Fibroblast of mammary gland (primary cell): ENCODE results near the gene WFDC6.
"Not testable (repeated sequence)": the region's sequence is repeated elsewhere in the genome, so short reads cannot be mapped to it uniquely, and the experiment has no call there.

Source experiments
- DNase-seq: peaks from one replicate; pipeline ENCODE4 v3.0.0-alpha.2; 2010; ENCODE audit warnings: low read depth
- H3K4me3 ChIP-seq: 2 replicates; pipeline ENCODE4 v1.5.1; 2011; ENCODE audit warnings: low read depth, mild to moderate bottlenecking, low read length, moderate library complexity; ENCODE audit not compliant: control insufficient read depth
- TF ChIP-seq, protein P1 (sequence below): conservative IDR thresholded peaks from 2 replicates; pipeline ENCODE4 v1.5.1; 2011; ENCODE audit warnings: low read depth, low read length, inconsistent platforms; ENCODE audit not compliant: control insufficient read depth, insufficient read depth

WFDC6 gene

DNA sequence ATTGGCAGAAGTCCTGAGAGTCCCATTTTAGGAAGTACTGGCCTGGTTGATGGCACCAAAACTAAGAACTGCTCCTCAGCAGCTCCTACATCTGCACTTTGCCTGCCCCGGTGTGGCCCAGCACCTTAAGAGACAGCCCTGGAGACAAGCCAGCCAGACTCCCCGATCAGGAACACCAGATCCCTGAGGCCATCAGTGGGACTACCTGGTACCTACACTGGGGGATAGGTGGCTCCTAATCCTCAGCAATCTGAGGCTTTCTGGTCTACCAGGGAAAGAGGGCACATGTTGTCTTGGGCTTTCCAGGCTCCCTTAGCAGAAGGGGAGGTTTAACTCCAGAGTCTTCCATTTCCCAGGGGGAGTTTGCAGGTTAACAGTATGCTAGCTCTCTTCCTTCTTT is at the start of gene WFDC6:
WFDC6 (minus strand) TSS at position 101 of the 400 bp plus-strand sequence; CDS start at position 26, 75 bp downstream.
- no peak for DNase-seq
- H3K4me3 ChIP-seq, result no peak within 1 kb of the TSS
- TF ChIP-seq, protein P1, sequence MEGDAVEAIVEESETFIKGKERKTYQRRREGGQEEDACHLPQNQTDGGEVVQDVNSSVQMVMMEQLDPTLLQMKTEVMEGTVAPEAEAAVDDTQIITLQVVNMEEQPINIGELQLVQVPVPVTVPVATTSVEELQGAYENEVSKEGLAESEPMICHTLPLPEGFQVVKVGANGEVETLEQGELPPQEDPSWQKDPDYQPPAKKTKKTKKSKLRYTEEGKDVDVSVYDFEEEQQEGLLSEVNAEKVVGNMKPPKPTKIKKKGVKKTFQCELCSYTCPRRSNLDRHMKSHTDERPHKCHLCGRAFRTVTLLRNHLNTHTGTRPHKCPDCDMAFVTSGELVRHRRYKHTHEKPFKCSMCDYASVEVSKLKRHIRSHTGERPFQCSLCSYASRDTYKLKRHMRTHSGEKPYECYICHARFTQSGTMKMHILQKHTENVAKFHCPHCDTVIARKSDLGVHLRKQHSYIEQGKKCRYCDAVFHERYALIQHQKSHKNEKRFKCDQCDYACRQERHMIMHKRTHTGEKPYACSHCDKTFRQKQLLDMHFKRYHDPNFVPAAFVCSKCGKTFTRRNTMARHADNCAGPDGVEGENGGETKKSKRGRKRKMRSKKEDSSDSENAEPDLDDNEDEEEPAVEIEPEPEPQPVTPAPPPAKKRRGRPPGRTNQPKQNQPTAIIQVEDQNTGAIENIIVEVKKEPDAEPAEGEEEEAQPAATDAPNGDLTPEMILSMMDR, result no peak

- TF ChIP-seq, protein P1, result no peak
- H3K4me3 ChIP-seq, result no peak overlapping the region
- no peak for DNase-seq
Measured at GRCh38 chr20:45588800-45589199, 49.5 kb upstream of the WFDC6 start.

DNA sequence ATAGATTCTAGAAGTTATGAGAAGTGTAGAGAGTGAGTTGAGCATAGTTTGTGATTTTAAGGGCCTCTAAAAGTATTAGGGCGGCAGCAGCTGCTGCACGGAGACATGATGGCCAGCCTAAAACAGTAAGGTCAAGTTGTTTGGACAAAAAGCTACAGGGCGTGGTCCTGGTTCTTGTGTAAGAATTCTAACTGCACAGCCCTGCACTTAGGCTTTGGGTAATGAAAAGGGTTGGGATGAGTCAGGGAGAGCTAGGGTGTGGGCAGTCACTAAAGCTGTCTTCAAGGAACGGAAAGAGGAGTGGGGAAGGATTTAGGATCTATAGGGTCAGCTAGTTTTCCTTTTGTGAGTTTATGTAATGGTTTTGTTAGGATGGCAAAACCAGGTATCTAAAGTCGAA is 46.7 kb upstream of the WFDC6 start:
- H3K4me3 ChIP-seq, result not testable (repeated sequence)
- DNase-seq, result peak; percentile 54

DNA sequence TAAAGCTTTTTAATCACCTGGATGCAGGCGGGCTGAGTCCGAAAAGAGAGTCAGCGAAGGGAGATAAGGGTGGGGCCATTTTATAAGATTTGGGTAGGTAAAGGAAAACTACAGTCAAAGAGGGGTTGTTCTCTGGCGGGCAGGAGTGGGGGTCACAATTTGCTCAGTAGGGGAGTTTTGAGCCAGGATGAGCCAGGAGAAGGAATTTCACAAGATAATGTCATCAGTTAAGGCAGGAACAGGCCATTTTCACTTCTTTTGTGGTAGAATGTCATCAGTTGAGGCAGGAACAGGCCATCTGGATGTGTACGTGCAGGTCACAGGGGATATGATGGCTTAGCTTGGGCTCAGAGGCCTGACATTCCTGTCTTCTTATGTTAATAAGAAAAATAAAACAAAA is 45.0 kb upstream of the WFDC6 start:
- not testable (repeated sequence) for DNase-seq, H3K4me3 ChIP-seq

GRCh38 chr20:45583502-45583901 is 44.2 kb upstream of the WFDC6 start:
- H3K4me3 ChIP-seq, result no peak overlapping the region
- TF ChIP-seq, protein P1, result no peak
- DNase-seq, result no peak

DNA sequence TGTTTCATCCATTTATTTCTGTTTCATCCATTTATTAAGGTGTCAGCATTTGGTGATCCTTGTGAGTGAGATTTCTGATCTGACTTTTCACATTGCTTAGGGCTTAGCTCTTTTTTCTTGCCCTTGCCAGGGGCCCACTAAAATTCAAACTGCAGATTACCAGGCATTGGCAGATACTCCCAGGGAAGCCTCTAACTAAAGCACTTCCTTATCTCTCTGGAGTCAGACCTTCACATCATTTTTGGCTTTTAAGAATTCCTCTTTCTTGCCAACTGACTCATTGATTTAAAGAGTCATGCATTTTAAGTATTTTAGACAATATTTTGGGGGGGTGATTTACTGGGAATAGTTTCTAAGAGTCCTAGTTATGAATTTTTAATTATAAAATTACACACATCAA is 42.4 kb upstream of the WFDC6 start:
- DNase-seq, result peak; percentile 5
- no peak overlapping the region for H3K4me3 ChIP-seq
- TF ChIP-seq, protein P1, result no peak

DNA sequence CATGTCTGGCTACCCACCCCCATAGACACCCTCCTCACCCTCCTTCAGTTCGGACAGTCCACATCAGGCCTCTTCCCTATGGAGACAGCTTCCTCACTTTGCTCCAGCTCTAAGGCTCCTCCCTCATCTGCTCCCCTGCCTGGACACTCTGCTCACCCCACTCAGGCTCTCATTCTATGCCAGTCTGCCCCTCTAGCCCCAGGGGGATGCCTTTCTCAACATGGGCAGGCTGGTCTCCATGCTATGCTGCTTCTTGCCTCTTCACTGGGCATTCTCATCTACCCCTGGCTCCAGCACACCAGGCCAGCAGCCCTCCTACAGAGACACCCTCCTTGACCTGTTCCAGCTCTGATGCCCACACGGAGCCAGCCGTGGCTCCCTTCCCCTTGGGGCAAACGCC is 39.9 kb upstream of the WFDC6 start, which contains the start of gene WFDC8:
WFDC8 (minus strand) TSS at position 101 of the 400 bp plus-strand sequence; CDS start at position 64, 37 bp downstream.
- H3K4me3 ChIP-seq, result no peak within 1 kb of the TSS
- no peak for DNase-seq
- TF ChIP-seq, protein P1, result no peak

DNA sequence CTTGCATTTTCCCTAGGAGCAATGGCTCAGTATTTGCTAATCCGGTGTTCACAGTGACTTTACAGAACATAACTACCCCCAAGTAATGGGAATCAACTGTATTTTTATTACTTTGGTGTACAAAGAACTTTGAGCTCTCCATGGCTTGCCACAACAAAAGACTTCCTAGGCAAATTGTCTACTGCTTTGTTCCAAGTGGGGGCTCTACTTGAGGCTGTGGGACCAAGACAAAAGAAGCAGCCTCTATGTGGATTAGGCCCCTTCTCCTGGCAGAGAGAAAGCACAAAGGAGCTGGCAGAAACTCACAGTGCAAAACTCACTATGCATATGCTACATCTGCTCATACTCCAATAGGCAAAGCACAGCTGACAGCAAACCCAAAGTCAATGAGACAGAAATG is 38.9 kb upstream of the WFDC6 start:
- TF ChIP-seq, protein P1, result no peak
- no peak for DNase-seq
- H3K4me3 ChIP-seq, result no peak overlapping the region
